Measurements from ENCODE around the gene SLC9A9.

GRCh38 chr3:143538577-143538981, 309.7 kb downstream of the SLC9A9 start:
- TF ChIP-seq SIN3A (IDR thresholded peaks at IDR 0.05; ENCODE audit: borderline replicate concordance, low read depth, low read length) (no peak), NRF1 (IDR thresholded peaks at IDR 0.05; ENCODE audit: low read depth, low read length) (no peak)

Measured in SK-N-SH (cell line).